Astrocyte (in vitro differentiated cells and primary cell): ENCODE data around the gene OXT. TPM values are rescaled to one million over a fixed set of nuclear protein-coding genes. Genes with fewer than 3 reads are reported as not detected.
"Not testable (repeated sequence)": the region's sequence is repeated elsewhere in the genome, so short reads cannot be mapped to it uniquely, and the experiment has no call there.

Source experiments
- DNase-seq: peaks from one replicate; pipeline ENCODE4 v3.0.0-alpha.2; 2010; ENCODE audit warnings: low read depth
- FAIRE-seq: peaks from 2 replicates; lab custom pipeline; 2011; peaks lifted over from hg19 to GRCh38; lab: Jason Lieb, UNC
- H2AFZ ChIP-seq: 2 replicates; pipeline ENCODE4 v1.6.0; 2012; ENCODE audit warnings: low read depth, low read length, inconsistent platforms
- H3K27ac ChIP-seq: 2 replicates; pipeline ENCODE4 v1.5.1; 2011; ENCODE audit warnings: low read depth, low read length, inconsistent platforms
- H3K27me3 ChIP-seq: 2 replicates; pipeline ENCODE4 v1.6.0; 2011; ENCODE audit warnings: low read length, inconsistent platforms; ENCODE audit not compliant: insufficient read depth
- H3K36me3 ChIP-seq: 2 replicates; pipeline ENCODE4 v1.5.1; 2011; ENCODE audit warnings: low read length, inconsistent platforms; ENCODE audit not compliant: insufficient read depth
- H3K4me1 ChIP-seq: 2 replicates; pipeline ENCODE4 v1.5.1; 2011; ENCODE audit warnings: low read length, inconsistent platforms; ENCODE audit not compliant: insufficient read depth
- H3K4me2 ChIP-seq: 2 replicates; pipeline ENCODE4 v1.6.0; 2012; ENCODE audit warnings: low read length, inconsistent platforms
- H3K4me3 ChIP-seq: 2 replicates; pipeline ENCODE4 v1.5.1; 2011; ENCODE audit warnings: low read depth, mild to moderate bottlenecking, low read length, inconsistent platforms; ENCODE audit not compliant: insufficient read depth
- H3K79me2 ChIP-seq: 2 replicates; pipeline ENCODE4 v1.6.0; 2012; ENCODE audit warnings: mild to moderate bottlenecking, low read length, inconsistent platforms; ENCODE audit not compliant: insufficient read depth
- H3K9ac ChIP-seq: 2 replicates; pipeline ENCODE4 v1.6.0; 2012; ENCODE audit warnings: mild to moderate bottlenecking, low read length, inconsistent platforms
- H3K9me3 ChIP-seq: 2 replicates; pipeline ENCODE4 v1.5.1; 2012; ENCODE audit warnings: low read depth, mild to moderate bottlenecking, low read length, inconsistent platforms; ENCODE audit not compliant: insufficient read depth
- H4K20me1 ChIP-seq: 2 replicates; pipeline ENCODE4 v1.6.0; 2012; ENCODE audit warnings: low read length, inconsistent platforms; ENCODE audit not compliant: insufficient read depth
- H3K27ac Mint-ChIP-seq: one replicate; pipeline ENCODE4 v1.8.0; 2021; ENCODE audit warnings: mild to moderate bottlenecking, mixed read lengths; ENCODE audit not compliant: unreplicated experiment
- H3K27me3 Mint-ChIP-seq: one replicate; pipeline ENCODE4 v1.8.0; 2021; ENCODE audit warnings: low read depth, mixed read lengths; ENCODE audit not compliant: unreplicated experiment
- H3K36me3 Mint-ChIP-seq: one replicate; pipeline ENCODE4 v1.8.0; 2021; ENCODE audit warnings: low read depth, mixed read lengths; ENCODE audit not compliant: unreplicated experiment
- H3K4me1 Mint-ChIP-seq: one replicate; pipeline ENCODE4 v1.8.0; 2021; ENCODE audit warnings: low read depth, mixed read lengths; ENCODE audit not compliant: unreplicated experiment
- H3K4me3 Mint-ChIP-seq: one replicate; pipeline ENCODE4 v1.8.0; 2021; ENCODE audit warnings: mild to moderate bottlenecking, moderate library complexity, mixed read lengths; ENCODE audit not compliant: unreplicated experiment
- H3K9me3 Mint-ChIP-seq: one replicate; pipeline ENCODE4 v1.8.0; 2021; ENCODE audit warnings: mild to moderate bottlenecking, mixed read lengths; ENCODE audit not compliant: unreplicated experiment
- EZH2 ChIP-seq: IDR thresholded peaks from 2 replicates; pipeline ENCODE4 v1.6.1; 2012; ENCODE audit warnings: mild to moderate bottlenecking, low read length, inconsistent platforms; ENCODE audit not compliant: insufficient read depth
- total RNA-seq: library from RNA; stranded (reverse); gene quantifications from 2 replicates; pipeline ENCODE4 v1.2.1, GENCODE V29; 2021
- TF ChIP-seq, protein P1 (sequence below): IDR thresholded peaks from 2 replicates; pipeline ENCODE4 v1.5.1; 2011; ENCODE audit warnings: low read depth, mild to moderate bottlenecking, inconsistent platforms, low read length, moderate library complexity; ENCODE audit not compliant: insufficient read depth

The OXT gene
- total RNA-seq, 1 donor from 2014 or later: not detected

DNA sequence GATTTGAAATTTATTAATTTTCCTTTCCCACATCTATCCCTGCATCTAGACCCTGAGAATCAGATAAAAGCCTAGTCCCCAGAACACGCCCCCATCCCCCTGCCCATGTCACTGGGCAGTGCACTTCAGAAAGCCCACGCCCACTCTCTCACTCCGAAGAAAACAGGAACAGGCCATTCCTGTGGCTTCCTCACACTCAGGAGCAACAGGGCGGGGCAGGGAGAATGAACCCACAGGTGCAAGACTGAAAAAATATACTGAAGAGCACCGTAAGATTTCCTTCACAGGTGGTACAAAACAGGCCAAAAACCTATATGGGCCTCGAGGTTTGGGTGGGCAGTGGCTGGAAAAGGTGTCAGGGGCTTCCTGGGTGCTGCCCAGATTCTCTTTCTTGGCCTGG, 3.4 kb downstream of the OXT start:
- Histone ChIP-seq H3K4me1 (no peaks in the 10 kb centered on the region), H3K36me3 (no peaks in the 10 kb centered on the region), H3K27me3 (peaks cover 25% of the 10 kb centered on the region), H3K9ac (no peak overlapping the region), H3K79me2 (no peaks in the 10 kb centered on the region), H4K20me1 (no peaks in the 10 kb centered on the region), H3K27ac (no peak overlapping the region), H2AFZ (no peak overlapping the region), H3K9me3 (no peaks in the 10 kb centered on the region), H3K4me2 (no peak overlapping the region), H3K4me3 (no peak overlapping the region)
- FAIRE-seq: no peak
- Mint-ChIP-seq H3K4me3 (no peak overlapping the region), H3K27me3 (peaks cover 28% of the 10 kb centered on the region), H3K9me3 (no peaks in the 10 kb centered on the region), H3K4me1 (peaks cover 3% of the 10 kb centered on the region), H3K27ac (peak overlapping the region; percentile 23), H3K36me3 (no peaks in the 10 kb centered on the region)
- TF ChIP-seq EZH2: no peak
- TF ChIP-seq, protein P1, sequence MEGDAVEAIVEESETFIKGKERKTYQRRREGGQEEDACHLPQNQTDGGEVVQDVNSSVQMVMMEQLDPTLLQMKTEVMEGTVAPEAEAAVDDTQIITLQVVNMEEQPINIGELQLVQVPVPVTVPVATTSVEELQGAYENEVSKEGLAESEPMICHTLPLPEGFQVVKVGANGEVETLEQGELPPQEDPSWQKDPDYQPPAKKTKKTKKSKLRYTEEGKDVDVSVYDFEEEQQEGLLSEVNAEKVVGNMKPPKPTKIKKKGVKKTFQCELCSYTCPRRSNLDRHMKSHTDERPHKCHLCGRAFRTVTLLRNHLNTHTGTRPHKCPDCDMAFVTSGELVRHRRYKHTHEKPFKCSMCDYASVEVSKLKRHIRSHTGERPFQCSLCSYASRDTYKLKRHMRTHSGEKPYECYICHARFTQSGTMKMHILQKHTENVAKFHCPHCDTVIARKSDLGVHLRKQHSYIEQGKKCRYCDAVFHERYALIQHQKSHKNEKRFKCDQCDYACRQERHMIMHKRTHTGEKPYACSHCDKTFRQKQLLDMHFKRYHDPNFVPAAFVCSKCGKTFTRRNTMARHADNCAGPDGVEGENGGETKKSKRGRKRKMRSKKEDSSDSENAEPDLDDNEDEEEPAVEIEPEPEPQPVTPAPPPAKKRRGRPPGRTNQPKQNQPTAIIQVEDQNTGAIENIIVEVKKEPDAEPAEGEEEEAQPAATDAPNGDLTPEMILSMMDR: no peak
- DNase-seq: no peak

DNA sequence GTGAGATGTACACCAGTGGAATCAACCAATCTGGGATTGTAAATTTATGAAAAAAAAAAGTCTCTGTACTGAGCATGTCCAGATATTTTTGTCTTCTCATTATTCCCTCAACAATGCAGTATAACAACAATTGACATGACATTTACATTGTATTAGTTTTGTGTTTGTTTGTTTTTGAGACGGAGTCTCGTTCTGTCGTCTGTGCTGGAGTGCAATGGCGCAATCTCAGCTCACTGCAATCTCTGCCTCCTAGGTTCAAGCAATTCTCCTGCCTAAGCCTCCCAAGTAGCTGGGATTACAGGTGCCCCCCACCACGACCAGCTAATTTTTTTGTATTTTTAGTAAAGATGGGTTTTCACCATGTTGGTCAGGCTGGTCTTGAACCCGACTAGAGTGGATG, 3.9 kb downstream of the OXT start:
- peaks cover 25% of the 10 kb centered on the region for H3K27me3 ChIP-seq
- H3K4me1 Mint-ChIP-seq, H3K4me2 ChIP-seq, H3K79me2 ChIP-seq, H3K4me1 ChIP-seq, H3K4me3 ChIP-seq, H2AFZ ChIP-seq, H3K36me3 Mint-ChIP-seq, H3K36me3 ChIP-seq, FAIRE-seq, DNase-seq, H3K27ac Mint-ChIP-seq, H3K27ac ChIP-seq, H3K4me3 Mint-ChIP-seq, H3K9ac ChIP-seq, H4K20me1 ChIP-seq, H3K9me3 ChIP-seq, H3K9me3 Mint-ChIP-seq: not testable (repeated sequence)
- H3K27me3 Mint-ChIP-seq: peaks cover 28% of the 10 kb centered on the region

DNA sequence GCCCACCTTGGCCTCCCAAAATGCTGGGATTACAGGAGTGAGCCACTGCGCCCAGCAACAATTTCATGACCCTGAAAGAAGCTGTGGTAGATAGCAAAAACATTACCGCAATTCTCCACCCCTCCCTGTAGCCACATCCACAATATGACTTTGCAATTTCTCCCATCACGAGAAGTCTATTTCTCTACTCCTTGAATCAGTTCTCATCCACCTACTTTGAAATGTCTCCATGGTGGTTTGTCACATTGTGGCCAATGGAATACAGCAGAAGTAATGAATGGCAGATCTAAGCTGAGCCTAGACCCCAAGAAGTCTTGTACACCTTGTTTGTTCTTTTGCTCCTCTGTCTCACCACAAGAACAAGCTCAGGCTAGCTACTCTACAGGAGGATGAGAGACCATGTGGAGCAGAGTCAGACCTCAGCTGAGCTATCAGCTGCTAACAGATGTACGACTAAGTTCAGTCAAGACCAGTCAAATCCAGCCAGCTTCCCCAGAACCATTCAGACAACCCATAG, 6.3 kb downstream of the OXT start:
- H3K9me3 ChIP-seq: no peaks in the 10 kb centered on the region
- Mint-ChIP-seq H3K27me3 (peaks cover 30% of the 10 kb centered on the region), H3K4me1 (peaks cover 3% of the 10 kb centered on the region), H3K9me3 (no peaks in the 10 kb centered on the region), H3K27ac (no peak overlapping the region), H3K36me3 (no peaks in the 10 kb centered on the region), H3K4me3 (no peak overlapping the region)
- H3K4me3 ChIP-seq: no peak overlapping the region
- peaks cover 37% of the 10 kb centered on the region for H3K27me3 ChIP-seq
- no peaks in the 10 kb centered on the region for H4K20me1 ChIP-seq
- H3K36me3 ChIP-seq: no peaks in the 10 kb centered on the region
- H3K4me2 ChIP-seq: no peak overlapping the region
- TF ChIP-seq, protein P1: no peak
- no peak for TF ChIP-seq EZH2
- DNase-seq: no peak
- H3K9ac ChIP-seq: no peak overlapping the region
- no peaks in the 10 kb centered on the region for H3K79me2 ChIP-seq
- H3K27ac ChIP-seq: no peak overlapping the region
- no peaks in the 10 kb centered on the region for H3K4me1 ChIP-seq
- no peak overlapping the region for H2AFZ ChIP-seq
- FAIRE-seq: no peak
